Left lung (tissue), 10 donors: Measurements from ENCODE around the gene ITFG1. TPM values are rescaled to one million over a fixed set of nuclear protein-coding genes. Genes with fewer than 3 reads are reported as not detected.
"Not testable (repeated sequence)": the region's sequence is repeated elsewhere in the genome, so short reads cannot be mapped to it uniquely, and the experiment has no call there.

Experiments
- ATAC-seq: fragments of 200-7000 bp; cut with Tn5 transposase; one replicate; pipeline ENCODE4 v1.9.1; 2020; ENCODE audit warnings: moderate library complexity
- DNase-seq, 4 donors: peaks; one replicate each; pipeline ENCODE4 v3.0.0-alpha.2; 2013 to 2020
- H3K27ac ChIP-seq, 2 donors: fragments of 200-600 bp; sonication (generic) in 1 of 2; one replicate each; pipeline versions ENCODE4 v1.5.0 to v1.8.0; 2020 to 2021
- H3K27me3 ChIP-seq, 2 donors: fragments of 200-600 bp; sonication (generic) in 1 of 2; one replicate each; pipeline versions ENCODE4 v1.5.0 to v1.8.0; 2020 to 2021
- H3K36me3 ChIP-seq, 2 donors: fragments of 200-600 bp; sonication (generic) in 1 of 2; one replicate each; pipeline versions ENCODE4 v1.5.0 to v1.8.0; 2020 to 2021
- H3K4me1 ChIP-seq, 2 donors: fragments of 200-600 bp; one replicate each; pipeline ENCODE4 v1.8.0; 2021
- H3K4me3 ChIP-seq, 2 donors: fragments of 200-600 bp; sonication (generic) in 1 of 2; one replicate each; pipeline versions ENCODE4 v1.5.0 to v1.8.0; 2020 to 2021; ENCODE audit warnings: mild to moderate bottlenecking in 1 of 2
- H3K9me3 ChIP-seq, 2 donors: fragments of 200-600 bp; sonication (generic) in 1 of 2; one replicate each; pipeline versions ENCODE4 v1.5.0 to v1.8.0; 2020 to 2021
- CTCF ChIP-seq, 2 donors: fragments of 200-600 bp; sonication (generic) in 1 of 2; IDR thresholded peaks; one replicate each; pipeline versions ENCODE4 v1.5.0 to v1.8.0; 2021; ENCODE audit warnings: antibody characterized with exemption in 2 of 2
- intact Hi-C, 2 donors: fragments of 100-400 bp; cut with DNase I; formaldehyde crosslinking; loops; one replicate each; pipeline versions ENCODE4 v1.11.2 to v1.14.2; 2022
- polyA plus RNA-seq, 6 donors: library from polyadenylated mRNA; unstranded; fragments of 120-200 nt; gene quantifications; one replicate each; pipeline ENCODE4 v1.2.1, GENCODE V29; 2013; ENCODE audit not compliant: insufficient read length in 6 of 6
- total RNA-seq, 2 donors: library from RNA; stranded (reverse); fragmentation: NEBNext Ultra II Directional; extraction: Animal tissue kit (Norgen Biotek cat#: 25700); gene quantifications; one replicate each; pipeline ENCODE4 v1.2.1, GENCODE V29; 2021
- donor health status: DM: no; HTN: yes; CAD: no.
- donor health status: DM: no; HTN: no; CAD: no.

Gene ITFG1
- total and polyA plus RNA-seq, 8 donors = 62.5 to 80.0 (median 69.2) TPM

- peaks cover 0 to 12% of the 10 kb centered on the region in 2 donors for H3K9me3 ChIP-seq
- H3K36me3 ChIP-seq = peaks cover 0 to 57% of the 10 kb centered on the region in 2 donors
- no peaks in the 10 kb centered on the region for H3K4me1 ChIP-seq
- no peak overlapping the region for H3K27ac ChIP-seq
- H3K27me3 ChIP-seq = no peaks in the 10 kb centered on the region
- no peak for DNase-seq
- H3K4me3 ChIP-seq = no peak overlapping the region
- no peak for ATAC-seq
- no peak for TF ChIP-seq CTCF (IDR thresholded peaks at IDR 0.05)
- intact Hi-C loops = no loop called here
Observed at GRCh38 chr16:47156680-47157215, 304.1 kb downstream of the ITFG1 start.

DNA sequence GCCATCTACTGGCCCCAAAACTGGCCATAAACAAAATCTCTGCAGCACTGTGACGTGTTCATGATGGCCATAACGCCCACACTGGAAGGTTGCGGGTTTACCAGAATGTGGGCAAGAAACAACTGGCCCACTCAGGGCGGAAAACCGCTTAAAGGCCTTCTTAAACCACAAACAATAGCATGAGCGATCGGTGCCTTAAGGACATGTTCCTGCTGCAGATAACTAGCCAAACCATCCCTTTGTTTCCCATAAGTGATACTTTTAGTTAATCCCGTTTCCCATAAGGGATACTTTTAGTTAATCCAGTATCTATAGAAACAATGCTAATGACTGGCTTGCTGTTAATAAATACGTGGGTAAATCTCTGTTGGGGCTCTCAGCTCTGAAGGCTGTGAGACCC lies 308.4 kb downstream of the ITFG1 start:
- H3K27ac ChIP-seq, intact Hi-C loops, H3K4me3 ChIP-seq, H3K4me1 ChIP-seq, ATAC-seq, H3K27me3 ChIP-seq, DNase-seq: not testable (repeated sequence)
- peaks cover 0 to 12% of the 10 kb centered on the region in 2 donors for H3K9me3 ChIP-seq
- H3K36me3 ChIP-seq = peaks cover 0 to 41% of the 10 kb centered on the region in 2 donors

- TF ChIP-seq CTCF (IDR thresholded peaks at IDR 0.05) = no peak
- Histone ChIP-seq H3K9me3 (peaks cover 0 to 12% of the 10 kb centered on the region in 2 donors), H3K27ac (no peak overlapping the region), H3K36me3 (peaks cover 0 to 22% of the 10 kb centered on the region in 2 donors), H3K4me1 (no peaks in the 10 kb centered on the region), H3K27me3 (peaks cover 0 to 14% of the 10 kb centered on the region in 2 donors), H3K4me3 (no peak overlapping the region)
- intact Hi-C loops = no loop called here
- ATAC-seq (no peak), DNase-seq (no peak)
Observed at GRCh38 chr16:47150067-47150466, 310.8 kb downstream of the ITFG1 start.

DNA sequence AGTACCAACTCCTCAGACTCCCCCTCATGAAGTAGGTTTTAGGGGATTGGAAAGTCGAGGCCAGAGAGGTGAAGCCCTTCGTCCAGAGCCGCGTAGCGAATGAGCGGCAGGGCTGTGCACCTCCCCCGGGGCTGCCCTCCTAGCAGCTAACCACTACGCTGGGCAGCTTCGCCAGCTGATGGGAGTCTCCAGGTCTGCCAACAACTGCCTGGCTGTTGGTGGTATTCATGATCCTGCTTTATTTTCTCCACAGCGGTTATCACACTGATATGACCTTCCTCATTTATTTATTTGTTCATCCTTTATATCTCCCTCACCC lies 316.3 kb downstream of the ITFG1 start:
- ATAC-seq (no peak), DNase-seq (no peak)
- Histone ChIP-seq H3K4me1 (peaks cover 0 to 30% of the 10 kb centered on the region in 2 donors), H3K36me3 (no peaks in the 10 kb centered on the region), H3K4me3 (peak overlapping the region; percentile 31 to 61), H3K9me3 (no peaks in the 10 kb centered on the region), H3K27ac (no peak overlapping the region), H3K27me3 (peaks cover 0 to 37% of the 10 kb centered on the region in 2 donors)
- intact Hi-C loops = loop anchor here in 1 of 2 donors (5.0 kb wide), 2 partner anchors 908 to 1013 kb away; partner anchors contain the start of gene ABCC12
- peak in 1 of 2 donors; percentile 4 for TF ChIP-seq CTCF (IDR thresholded peaks at IDR 0.05)

DNA sequence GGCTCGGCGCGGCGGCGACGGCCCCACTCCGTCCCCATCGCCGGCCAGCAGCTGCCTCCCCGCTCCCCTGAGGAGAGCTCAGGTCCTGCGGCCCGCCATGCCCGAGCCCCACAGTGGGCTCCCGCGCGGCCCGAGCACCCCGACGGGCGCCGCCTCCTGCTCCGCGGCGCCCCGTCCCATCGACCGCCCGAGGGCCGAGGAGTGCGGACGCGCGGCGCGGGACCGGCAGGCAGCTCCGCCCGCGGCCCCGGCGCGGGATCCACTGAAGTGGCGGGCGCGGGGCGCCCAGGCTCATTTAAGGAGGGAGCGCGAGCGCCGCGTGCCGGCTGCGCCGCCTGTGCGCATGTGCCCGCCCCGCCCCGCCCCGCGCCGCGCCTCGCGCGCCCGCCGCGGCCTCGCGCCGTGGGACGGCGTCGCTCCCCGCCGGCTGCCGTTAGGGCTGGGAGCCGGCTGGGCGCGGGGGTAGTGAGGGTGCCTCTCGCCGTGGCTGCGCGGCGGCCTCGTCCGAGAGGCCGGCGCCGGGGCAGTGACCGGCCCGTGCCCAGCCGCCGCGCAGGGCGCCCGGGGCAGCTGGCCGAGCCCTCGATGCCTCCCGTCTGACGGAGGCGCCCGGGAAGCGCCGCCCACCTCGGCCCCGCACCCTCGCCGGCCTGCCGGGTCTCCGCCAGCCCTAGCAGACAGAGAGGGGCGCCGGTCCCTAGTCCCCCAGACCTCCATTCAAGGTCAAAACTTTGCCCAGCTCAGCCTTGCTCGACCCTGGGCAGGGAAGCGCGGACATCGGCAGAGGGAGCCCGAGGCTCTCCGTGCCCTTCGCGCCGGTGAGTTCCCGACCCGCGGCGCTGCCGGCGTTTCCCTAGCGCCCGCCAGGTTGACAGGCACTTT lies 316.9 kb downstream of the ITFG1 start, which contains the start of gene NETO2:
TSS of gene NETO2 (minus strand) at position 269 of the 882 bp plus-strand sequence. CDS start 333 bp downstream, outside the sequence.
- Histone ChIP-seq H3K27ac (peak within 1 kb of the TSS; percentile 40 to 66), H3K27me3 (peaks cover 0 to 37% of the 10 kb centered on the region in 2 donors), H3K4me3 (peak within 1 kb of the TSS; percentile 48 to 61), H3K4me1 (peaks cover 0 to 30% of the 10 kb centered on the region in 2 donors), H3K36me3 (no peaks in the 10 kb centered on the region), H3K9me3 (no peaks in the 10 kb centered on the region)
- intact Hi-C loops = loop anchor here in 1 of 2 donors (5.0 kb wide), 2 partner anchors 908 to 1013 kb away; partner anchors contain the start of gene ABCC12
- peak; percentile 44 to 92 (median 62) for DNase-seq
- peak; percentile 66 for ATAC-seq
- peak; percentile 15 to 38 for TF ChIP-seq CTCF (IDR thresholded peaks at IDR 0.05)
